Measurements from ENCODE around the gene CD58.
A peak's percentile ranks its signal among the peaks of the same experiment; 100 is the strongest.
"Not testable (repeated sequence)": the region's sequence is repeated elsewhere in the genome, so short reads cannot be mapped to it uniquely, and the experiment has no call there.

The CD58 gene

GRCh38 chr1:116569776-116570357 lies 959 bp downstream of the CD58 start:
- peak in 1 of 2 experiments; percentile 60 for DNase-seq

GRCh38 chr1:116569381-116569670 lies 1.5 kb downstream of the CD58 start:
- DNase-seq, result no peak

DNA sequence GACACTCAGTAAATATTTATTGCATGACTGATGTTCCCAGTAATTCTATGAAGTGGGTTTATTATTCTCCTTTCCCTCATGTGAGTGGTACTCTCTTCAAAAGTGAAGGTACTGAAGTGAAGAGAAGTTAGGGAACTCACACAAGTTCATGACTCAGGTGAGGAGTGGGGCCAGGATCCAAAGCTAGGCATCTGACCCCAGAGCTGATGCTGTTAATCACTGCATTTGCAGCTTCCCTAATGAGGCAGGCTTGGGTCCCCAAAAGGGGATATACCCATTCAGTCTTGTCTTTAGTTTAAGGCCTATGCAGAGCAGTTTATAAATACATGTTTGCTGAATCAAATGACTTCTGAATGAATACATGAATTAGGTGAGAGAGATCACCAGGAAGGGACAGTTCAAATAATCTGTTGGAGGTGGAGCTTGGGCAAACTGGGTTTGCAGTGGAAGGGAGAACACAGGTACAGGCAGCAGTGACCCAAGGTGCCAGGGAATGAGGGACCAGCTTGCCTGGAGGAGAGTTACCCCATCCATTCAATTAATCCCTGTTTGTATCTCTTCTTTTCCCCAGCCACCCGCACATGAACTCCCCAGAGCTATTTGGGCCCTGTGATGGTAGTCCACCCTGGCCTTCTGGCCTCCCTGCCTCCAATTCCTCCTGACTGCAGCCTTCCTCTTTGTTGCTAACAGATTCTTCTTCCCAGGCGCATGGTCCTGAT lies 2.0 kb downstream of the CD58 start:
- DNase-seq, result no peak

GRCh38 chr1:116567790-116568661 lies 2.8 kb downstream of the CD58 start:
- no peak for DNase-seq

- no peak for DNase-seq
Observed at GRCh38 chr1:116565222-116565621, 5.6 kb downstream of the CD58 start.

GRCh38 chr1:116564426-116564825 lies 6.4 kb downstream of the CD58 start:
- DNase-seq, result no peak

DNA sequence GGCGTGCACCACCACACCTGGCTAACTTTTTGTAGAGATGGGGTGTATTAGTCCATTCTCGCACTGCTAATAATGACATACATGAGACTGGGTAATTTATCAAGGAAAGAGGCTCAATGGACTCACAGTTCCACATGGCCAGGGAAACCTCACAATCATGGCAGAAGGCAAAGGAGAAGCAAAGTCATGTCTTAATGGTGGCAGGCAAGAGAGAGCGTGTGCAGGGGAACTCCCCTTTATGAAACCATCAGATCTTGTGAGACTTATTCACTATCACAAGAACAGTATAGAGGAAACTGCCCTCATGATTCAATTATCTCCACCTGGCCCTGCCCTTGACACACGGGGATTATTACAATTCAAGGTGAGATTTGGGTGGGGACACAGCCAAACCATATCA lies 8.4 kb downstream of the CD58 start:
- DNase-seq, result not testable (repeated sequence)

GRCh38 chr1:116561563-116561962 lies 9.3 kb downstream of the CD58 start:
- no peak for DNase-seq

DNA sequence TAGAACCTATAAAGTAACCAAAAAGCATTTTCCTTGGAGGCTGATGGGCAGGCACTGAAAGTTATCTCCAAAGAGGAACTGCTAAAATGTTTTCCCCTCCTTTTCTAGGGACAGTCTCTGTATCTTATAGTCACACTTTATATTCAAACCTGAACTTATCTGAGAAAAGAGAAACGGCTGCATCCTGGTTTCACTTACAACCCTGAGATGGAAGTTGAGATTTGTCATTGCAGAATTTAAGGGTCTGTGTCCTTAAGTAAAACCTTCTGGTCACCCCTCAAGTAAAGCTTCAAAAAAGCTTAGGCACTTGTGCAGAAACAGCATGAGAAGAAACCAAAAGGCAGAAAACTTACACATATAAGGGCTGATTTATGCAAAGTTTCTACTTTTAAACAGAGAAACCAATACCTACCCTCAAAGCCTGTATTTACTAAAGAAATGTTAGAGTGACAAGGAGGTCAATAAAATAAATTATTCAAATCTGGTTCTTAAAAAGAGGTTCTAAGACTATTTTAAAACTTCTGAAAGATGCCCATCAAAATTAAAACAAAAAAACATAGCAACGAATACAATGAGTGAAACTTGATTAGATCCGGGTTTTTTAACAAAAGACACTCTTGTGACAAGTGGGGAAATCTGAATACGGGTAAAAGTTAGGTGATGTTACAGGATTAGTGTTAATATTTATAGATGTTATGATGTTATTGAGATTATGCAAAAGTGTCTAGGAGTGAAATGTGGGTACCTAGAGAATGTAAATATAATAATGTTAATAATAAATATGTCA lies 9.9 kb downstream of the CD58 start:
- DNase-seq, result peak in 1 of 2 experiments; percentile 10

GRCh38 chr1:116559304-116559761 lies 11.5 kb downstream of the CD58 start:
- DNase-seq, result no peak

DNA sequence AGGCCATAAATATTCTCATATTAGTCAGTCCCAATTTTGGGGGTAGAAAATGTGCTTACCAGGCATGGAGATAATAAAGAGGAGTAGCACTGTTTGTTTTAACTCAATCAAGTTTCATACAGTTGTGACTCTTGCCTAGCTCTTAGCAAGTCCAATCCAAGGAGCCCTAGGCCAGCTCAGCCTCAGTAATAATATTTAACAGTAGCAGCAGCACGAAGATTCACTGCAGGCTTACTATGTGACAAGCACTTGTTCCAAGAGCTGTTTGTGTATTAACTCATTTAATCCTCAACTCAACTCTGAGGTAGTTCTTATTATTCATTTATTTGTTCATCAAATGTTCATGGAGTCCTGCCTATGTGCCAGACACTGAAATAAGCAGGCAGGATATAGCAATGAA lies 12.3 kb downstream of the CD58 start:
- no peak for DNase-seq

DNA sequence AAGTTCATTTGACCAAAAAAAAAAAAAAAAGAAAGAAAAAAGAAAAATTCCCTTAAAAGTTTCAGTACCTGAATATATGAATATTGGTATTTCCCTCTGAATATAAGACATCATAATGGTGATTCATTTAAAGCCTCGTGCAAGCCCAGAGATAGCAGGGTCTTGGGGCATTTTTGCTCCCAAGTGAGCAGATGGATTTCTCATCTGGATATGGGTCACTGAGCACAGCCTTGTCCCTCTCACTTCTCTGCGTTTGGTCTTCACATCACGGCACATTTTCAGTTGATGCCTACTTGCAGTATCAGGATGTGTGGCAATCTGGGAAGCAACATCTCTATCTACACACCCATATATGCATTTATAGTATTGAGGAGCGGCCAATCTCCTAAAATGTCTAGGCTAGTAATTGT lies 12.7 kb downstream of the CD58 start:
- no peak for DNase-seq

- DNase-seq, result no peak
Observed at GRCh38 chr1:116557323-116557878, 13.4 kb downstream of the CD58 start.

DNA sequence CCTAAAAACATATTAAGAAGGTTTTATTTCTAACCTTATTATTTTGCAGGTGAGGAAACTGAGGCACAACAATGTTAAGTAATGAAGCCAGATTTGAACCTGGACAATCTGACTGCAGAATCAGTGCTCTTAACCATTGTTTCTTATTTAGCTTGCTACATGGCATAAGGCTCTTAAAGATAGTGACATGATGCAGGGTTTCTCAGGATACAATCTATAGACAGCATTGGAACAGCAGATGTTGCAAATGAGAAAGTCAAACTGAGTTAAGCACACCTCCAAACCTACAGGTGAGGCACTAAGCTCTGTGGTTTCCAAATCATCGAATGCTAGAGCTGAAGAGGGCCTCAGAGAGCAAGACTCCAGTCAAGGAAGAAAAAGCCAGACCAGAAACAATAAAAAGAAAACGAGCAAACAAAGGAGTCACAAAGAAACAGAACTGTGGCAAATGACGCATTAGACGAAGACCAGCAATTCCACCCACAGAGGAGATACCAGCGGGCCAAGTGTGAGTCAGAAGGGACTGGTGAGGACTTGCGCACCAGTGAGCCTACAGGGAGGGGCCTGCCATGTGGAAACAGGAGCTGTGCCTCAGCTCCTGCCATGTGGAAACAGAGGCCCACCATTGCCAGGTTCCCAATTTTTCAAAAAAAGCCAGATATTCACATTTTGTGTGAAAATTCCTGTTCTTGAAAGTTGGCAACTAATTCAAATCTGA lies 14.4 kb downstream of the CD58 start:
- DNase-seq, result peak in 1 of 2 experiments; percentile 20

DNA sequence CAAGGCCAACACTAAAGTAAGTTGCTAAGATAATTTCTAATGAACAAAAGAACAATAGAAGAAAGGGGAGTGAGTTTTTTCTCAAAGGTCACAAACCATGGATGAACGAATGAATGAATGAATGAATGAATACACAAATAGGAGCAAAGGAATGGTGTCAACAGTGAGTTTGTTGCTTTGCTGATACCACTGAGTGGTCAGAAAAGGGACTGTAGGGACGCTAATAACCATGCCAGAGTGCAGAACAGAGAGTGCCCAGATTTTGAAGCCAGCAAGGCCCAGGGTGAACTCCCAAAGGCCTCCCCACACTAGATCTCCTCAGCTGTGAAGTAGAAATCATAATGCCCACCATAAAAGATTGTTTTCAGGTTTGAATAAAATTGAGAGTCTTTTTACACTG lies 15.9 kb downstream of the CD58 start:
- DNase-seq, result no peak

DNA sequence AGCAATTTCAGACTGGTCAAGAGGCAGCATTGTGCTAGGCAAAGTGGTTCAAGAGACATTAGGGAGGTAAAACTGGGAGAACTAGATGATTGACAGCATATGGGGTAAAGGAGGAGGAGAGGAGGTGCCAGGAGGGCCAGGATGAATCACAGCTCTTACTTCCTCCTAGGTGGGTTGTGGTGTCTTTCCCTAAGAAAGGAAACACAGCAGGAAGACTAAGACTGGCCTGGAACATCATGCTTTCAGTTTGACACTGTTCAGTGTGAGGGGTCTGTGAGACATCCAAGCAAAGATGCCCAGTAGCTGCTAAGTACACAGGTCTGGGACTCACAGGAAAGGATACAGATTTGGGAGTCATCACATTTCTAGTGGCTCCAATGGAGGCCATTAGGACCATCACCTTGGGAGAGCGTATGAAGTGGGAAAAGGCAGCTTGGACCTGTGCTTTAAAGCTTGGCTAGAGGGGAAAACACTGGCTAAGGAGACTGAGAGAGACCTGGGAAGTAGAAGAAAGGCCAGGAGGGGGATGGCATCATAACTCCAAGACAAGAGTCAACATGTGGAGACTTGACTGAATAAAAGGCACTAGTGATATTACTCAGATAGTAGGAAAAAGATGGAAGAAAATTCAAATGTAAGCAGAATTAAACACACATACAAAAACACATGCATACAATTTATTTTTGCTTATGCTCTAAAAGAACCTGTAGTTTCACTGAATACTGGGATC lies 17.3 kb downstream of the CD58 start:
- DNase-seq, result no peak

DNA sequence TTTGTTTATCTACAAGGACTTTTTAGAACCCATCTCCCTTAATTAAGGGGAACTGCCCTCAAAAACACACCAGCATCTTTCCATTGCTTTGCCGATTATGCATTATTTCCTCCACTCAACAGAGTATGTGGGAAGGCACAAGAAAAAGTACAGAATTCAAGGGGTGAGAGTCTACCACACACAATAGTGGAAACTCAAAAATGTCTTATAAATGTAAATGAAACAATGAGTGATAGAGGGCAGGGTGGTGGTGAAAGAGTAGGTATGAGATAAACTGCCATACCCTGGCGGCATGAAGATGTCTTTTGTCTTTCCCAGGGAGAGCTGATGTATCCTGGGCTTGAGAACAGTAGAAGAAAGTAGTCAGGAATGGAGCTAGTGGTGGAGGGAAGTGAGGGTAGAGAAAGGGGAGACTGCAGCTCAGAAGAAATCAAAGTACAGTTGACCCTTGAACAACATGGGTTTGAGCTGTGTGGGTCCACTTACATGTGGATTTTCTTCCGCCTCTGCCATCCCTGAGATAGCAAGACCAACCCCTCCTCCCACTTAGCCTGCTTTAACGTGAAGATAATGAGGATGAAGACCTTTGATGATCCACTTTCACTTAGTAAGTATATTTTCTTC lies 24.4 kb downstream of the CD58 start:
- no peak for DNase-seq

DNA sequence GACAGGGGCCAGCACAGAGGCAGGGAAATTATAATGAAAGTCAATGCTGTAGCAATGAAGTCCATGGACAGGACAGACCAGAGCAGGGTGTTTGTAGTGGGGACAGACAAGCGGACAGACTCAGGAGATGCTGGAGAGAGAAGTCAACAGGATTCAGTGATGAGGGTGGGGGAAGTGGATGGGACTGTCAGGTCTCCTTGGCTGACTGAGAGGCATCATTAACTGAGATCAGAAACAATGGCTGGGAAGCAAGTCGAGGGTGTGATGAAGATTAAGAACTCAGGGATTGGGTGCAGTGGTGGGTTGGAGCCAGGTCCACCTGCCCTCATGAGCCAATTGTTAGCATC lies 25.5 kb downstream of the CD58 start:
- no peak for DNase-seq

DNA sequence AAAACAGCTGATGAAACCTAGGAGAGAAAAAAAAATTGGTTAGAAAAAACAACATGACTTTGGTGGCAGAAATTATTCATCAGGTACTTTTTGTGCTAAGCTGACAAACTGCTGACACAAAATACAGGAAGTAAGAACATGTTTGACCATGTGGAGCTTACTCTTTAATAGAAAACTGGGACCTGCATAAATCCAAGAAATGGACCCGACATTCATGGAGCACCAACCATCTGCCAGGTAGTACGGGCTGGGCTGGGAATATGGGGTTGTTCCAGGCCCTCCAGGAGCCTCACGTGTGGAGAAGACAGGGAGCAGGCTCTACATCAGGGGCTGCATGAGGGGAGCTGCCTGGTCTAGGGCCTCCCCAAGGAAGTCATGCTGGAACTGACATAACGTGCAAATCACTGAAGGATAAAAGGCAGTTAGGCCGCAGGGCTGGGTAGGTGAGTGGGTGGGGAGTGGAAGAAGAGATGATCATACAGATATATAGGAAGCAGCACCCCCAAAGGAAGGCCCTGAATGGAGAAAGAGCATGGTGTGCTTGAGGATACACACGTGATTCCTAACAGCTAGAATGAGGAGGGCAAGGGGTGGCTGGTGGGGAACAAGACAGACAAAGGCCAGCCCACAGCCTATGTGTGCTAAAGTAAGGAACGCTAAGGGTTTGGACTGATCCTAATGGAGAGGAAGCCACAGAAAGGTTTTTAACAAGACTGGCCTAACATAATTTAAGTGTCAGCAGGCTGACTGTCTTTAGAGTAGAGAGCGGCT lies 26.1 kb downstream of the CD58 start:
- no peak for DNase-seq

DNA sequence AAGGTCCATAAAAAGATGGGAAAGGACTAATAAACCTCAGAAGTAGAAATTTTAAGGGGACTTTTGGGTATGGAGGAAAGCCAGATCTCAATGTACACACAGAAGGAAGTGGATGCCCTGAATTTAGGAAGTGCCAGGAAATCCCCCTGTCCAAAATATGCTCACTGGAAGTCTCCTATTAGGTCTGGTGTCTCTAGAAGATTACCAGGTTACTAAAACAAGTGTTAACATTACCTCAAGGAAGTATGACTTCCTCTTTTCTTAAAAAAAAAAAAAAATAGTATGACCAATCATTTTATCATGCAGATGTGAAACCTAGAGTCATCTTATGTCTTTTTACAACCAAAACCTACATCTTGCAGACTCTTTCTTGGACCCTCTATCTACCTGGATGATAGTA lies 30.7 kb downstream of the CD58 start:
- DNase-seq, result peak; percentile 45 to 57

Measured in Kasumi-1 (cell line).